GM23338 (cell line): ENCODE results near the gene ZNF33B. TPM values are rescaled to one million over a fixed set of nuclear protein-coding genes. Genes with fewer than 3 reads are reported as not detected.
"Not testable (repeated sequence)": the region's sequence is repeated elsewhere in the genome, so short reads cannot be mapped to it uniquely, and the experiment has no call there.

Source experiments
- ATAC-seq: fragments of 200-7000 bp; cut with Tn5 transposase; 3 replicates; pipeline ENCODE4 v1.9.1; 2020
- DNase-seq: peaks from one replicate; pipeline ENCODE4 v3.0.0-alpha.2; 2015; ENCODE audit warnings: low spot score
- H2AFZ ChIP-seq: fragments of 200-600 bp; sonication (generic); 2 replicates; pipeline ENCODE4 v1.8.0; 2016; ENCODE audit warnings: antibody characterized with exemption, mild to moderate bottlenecking, moderate library complexity
- H3F3A ChIP-seq: fragments of 200-600 bp; sonication (generic); replicated peaks from 2 replicates; pipeline ENCODE4 v1.8.0; 2017; ENCODE audit warnings: antibody characterized with exemption, mixed run types, low read depth
- H3K27ac ChIP-seq: fragments of 200-600 bp; sonication (generic); 2 replicates; pipeline ENCODE4 v1.6.1; 2016; ENCODE audit warnings: low read depth
- H3K27me3 ChIP-seq: fragments of 200-600 bp; sonication (generic); 2 replicates; pipeline ENCODE4 v1.8.0; 2016; ENCODE audit warnings: mild to moderate bottlenecking, mixed run types, moderate library complexity; ENCODE audit not compliant: insufficient read depth
- H3K36me3 ChIP-seq: fragments of 200-600 bp; sonication (generic); 2 replicates; pipeline ENCODE4 v1.8.0; 2016; ENCODE audit warnings: mild to moderate bottlenecking; ENCODE audit not compliant: insufficient read depth
- H3K4me1 ChIP-seq: fragments of 200-600 bp; sonication (generic); 2 replicates; pipeline ENCODE4 v1.8.0; 2016; ENCODE audit warnings: mild to moderate bottlenecking, moderate library complexity; ENCODE audit not compliant: insufficient read depth
- H3K4me2 ChIP-seq: fragments of 200-600 bp; sonication (generic); 2 replicates; pipeline ENCODE4 v1.7.1; 2017; ENCODE audit warnings: mixed run types
- H3K4me3 ChIP-seq: fragments of 200-600 bp; sonication (generic); 2 replicates; pipeline ENCODE4 v1.6.1; 2016; ENCODE audit warnings: mixed run types
- H3K79me2 ChIP-seq: fragments of 200-600 bp; sonication (generic); replicated peaks from 2 replicates; pipeline ENCODE4 v1.8.0; 2017; ENCODE audit warnings: mild to moderate bottlenecking; ENCODE audit not compliant: insufficient read depth
- H3K9me2 ChIP-seq: fragments of 200-600 bp; sonication (generic); 2 replicates; pipeline ENCODE4 v1.8.0; 2017; ENCODE audit not compliant: insufficient read depth
- H4K20me1 ChIP-seq: fragments of 200-600 bp; sonication (generic); replicated peaks from 2 replicates; pipeline ENCODE4 v1.8.0; 2017; ENCODE audit warnings: mild to moderate bottlenecking; ENCODE audit not compliant: insufficient read depth
- H3K27ac Mint-ChIP-seq: 2 replicates; pipeline ENCODE4 v1.8.0; 2020; ENCODE audit warnings: inconsistent platforms, mild to moderate bottlenecking, moderate library complexity, mixed read lengths
- H3K27me3 Mint-ChIP-seq: 3 replicates; pipeline ENCODE4 v1.8.0; 2022; ENCODE audit warnings: low read depth, mild to moderate bottlenecking, moderate library complexity, mixed read lengths, inconsistent platforms; ENCODE audit not compliant: insufficient read depth, poor library complexity
- H3K36me3 Mint-ChIP-seq: 3 replicates; pipeline ENCODE4 v1.8.0; 2021; ENCODE audit warnings: low read depth, mild to moderate bottlenecking, inconsistent platforms, moderate library complexity, mixed read lengths
- H3K4me1 Mint-ChIP-seq: 3 replicates; pipeline ENCODE4 v1.8.0; 2020; ENCODE audit warnings: mild to moderate bottlenecking, inconsistent platforms, mixed read lengths
- H3K4me3 Mint-ChIP-seq: 3 replicates; pipeline ENCODE4 v1.8.0; 2021; ENCODE audit warnings: moderate library complexity, mild to moderate bottlenecking, inconsistent platforms, mixed read lengths
- H3K9me3 Mint-ChIP-seq: 3 replicates; pipeline ENCODE4 v1.8.0; 2020; ENCODE audit warnings: moderate library complexity, mild to moderate bottlenecking, inconsistent platforms, mixed read lengths
- CREB1 ChIP-seq: fragments of 250-450 bp; sonication (Bioruptor Pico); IDR thresholded peaks from 2 replicates; pipeline ENCODE4 v1.5.0; 2020; ENCODE audit warnings: low read depth, mild to moderate bottlenecking, moderate library complexity
- EZH2phosphoT487 ChIP-seq: fragments of 200-600 bp; sonication (generic); IDR thresholded peaks from one replicate; pipeline ENCODE4 v1.8.1; 2018; ENCODE audit warnings: antibody characterized with exemption; ENCODE audit not compliant: unreplicated experiment
- NANOG ChIP-seq: IDR thresholded peaks from 2 replicates; pipeline ENCODE4 v1.6.1; 2016; ENCODE audit warnings: antibody characterized with exemption, borderline replicate concordance
- POLR2AphosphoS5 ChIP-seq: IDR thresholded peaks from 2 replicates; pipeline ENCODE4 v1.6.1; 2016; ENCODE audit warnings: antibody characterized with exemption, low read depth
- REST ChIP-seq: IDR thresholded peaks from one replicate; pipeline ENCODE4 v1.6.1; 2018; ENCODE audit warnings: antibody characterized with exemption; ENCODE audit not compliant: unreplicated experiment
- STAT1 ChIP-seq: IDR thresholded peaks from one replicate; pipeline ENCODE4 v1.6.1; 2016; ENCODE audit warnings: antibody characterized with exemption; ENCODE audit not compliant: unreplicated experiment
- ZNF114 ChIP-seq: fragments of 250-450 bp; sonication (Bioruptor Pico); IDR thresholded peaks from 2 replicates; pipeline ENCODE4 v1.5.0; 2020; ENCODE audit warnings: mild to moderate bottlenecking, moderate library complexity
- ZNF331 ChIP-seq: fragments of 250-450 bp; sonication (Bioruptor Pico); IDR thresholded peaks from 2 replicates; pipeline ENCODE4 v1.5.0; 2020; ENCODE audit warnings: low read depth, mild to moderate bottlenecking, moderate library complexity
- polyA plus RNA-seq: library from polyadenylated mRNA; unstranded; fragments of >200 nt; fragmentation: Nextera tagmentation; extraction: Ambion mirVana; gene quantifications from 2 replicates; pipeline ENCODE4 v1.2.1, GENCODE V29; 2016
- total RNA-seq: library from RNA; depleted of rRNA; stranded (reverse); fragments of >200 nt; shearing (Covaris generic); gene quantifications from 2 replicates; pipeline ENCODE4 v1.2.3, GENCODE V29; 2014

The ZNF33B gene
- total and polyA plus RNA-seq, 2 experiments from 2014 or later = 14.4 to 17.2 TPM

GRCh38 chr10:42680267-42680666 lies 41.9 kb upstream of the ZNF33B start (continued):
- TF ChIP-seq REST (no peak), NANOG (no peak), POLR2AphosphoS5 (no peak), ZNF114 (CRISPR knock-in tag) (no peak), EZH2phosphoT487 (no peak), ZNF331 (CRISPR knock-in tag) (no peak)

- H3K4me2 ChIP-seq, H3K4me1 ChIP-seq, H3K27me3 Mint-ChIP-seq, ATAC-seq, H3K79me2 ChIP-seq, H4K20me1 ChIP-seq, H3K27ac Mint-ChIP-seq, H3K4me3 ChIP-seq, H3K27ac ChIP-seq, H3K9me2 ChIP-seq, H3K36me3 Mint-ChIP-seq, H2AFZ ChIP-seq, DNase-seq, H3K4me1 Mint-ChIP-seq, H3K4me3 Mint-ChIP-seq, H3K27me3 ChIP-seq, H3F3A ChIP-seq, H3K36me3 ChIP-seq: not testable (repeated sequence)
- peaks cover 71% of the 10 kb centered on the region for H3K9me3 Mint-ChIP-seq
Observed at GRCh38 chr10:42665181-42665979, 27.0 kb upstream of the ZNF33B start.

GRCh38 chr10:42654419-42654818 lies 16.0 kb upstream of the ZNF33B start:
- no peaks in the 10 kb centered on the region for H3K27me3 ChIP-seq
- no peak overlapping the region for H3K4me2 ChIP-seq
- Mint-ChIP-seq H3K4me3 (no peak overlapping the region), H3K9me3 (peaks cover 92% of the 10 kb centered on the region), H3K36me3 (peaks cover 12% of the 10 kb centered on the region; the same call in 2 of the 3 replicates), H3K4me1 (no peaks in the 10 kb centered on the region), H3K27ac (no peak overlapping the region), H3K27me3 (peaks cover 7% of the 10 kb centered on the region)
- no peaks in the 10 kb centered on the region for H3K79me2 ChIP-seq
- ATAC-seq (no peak), DNase-seq (no peak)
- no peaks in the 10 kb centered on the region for H3K9me2 ChIP-seq
- no peaks in the 10 kb centered on the region for H4K20me1 ChIP-seq
- no peaks in the 10 kb centered on the region for H3K4me1 ChIP-seq
- no peak overlapping the region for H3K27ac ChIP-seq
- no peak overlapping the region for H2AFZ ChIP-seq
- no peak overlapping the region for H3K4me3 ChIP-seq
- H3K36me3 ChIP-seq = no peaks in the 10 kb centered on the region
- H3F3A ChIP-seq = no peaks in the 10 kb centered on the region
- TF ChIP-seq CREB1 (CRISPR knock-in tag) (no peak), REST (no peak), ZNF331 (CRISPR knock-in tag) (no peak), STAT1 (no peak)
